GDM1 (cell line): ENCODE data around the gene SLC16A4.
"Not testable (repeated sequence)": the region's sequence is repeated elsewhere in the genome, so short reads cannot be mapped to it uniquely, and the experiment has no call there.

Experiments used
- DNase-seq: peaks from one replicate; lab custom pipeline; 2025; lab: John Stamatoyannopoulos, UW

SLC16A4 gene

GRCh38 chr1:110390692-110391245 is at the start of gene SLC16A4:
Gene SLC16A4 (minus strand): TSS chr1:110391026. CDS start chr1:110389323, 1,703 bp downstream.
- DNase-seq = no peak

GRCh38 chr1:110439873-110440272 is 49.0 kb upstream of the SLC16A4 start:
- DNase-seq = not testable (repeated sequence)

GRCh38 chr1:110438893-110439292 is 48.1 kb upstream of the SLC16A4 start:
- no peak for DNase-seq

GRCh38 chr1:110437645-110438299 is 46.9 kb upstream of the SLC16A4 start:
- DNase-seq = not testable (repeated sequence)

- DNase-seq = no peak
These were observed 45.8 kb upstream of the SLC16A4 start for GRCh38 chr1:110436635-110437034.

GRCh38 chr1:110434946-110435345 is 44.1 kb upstream of the SLC16A4 start:
- DNase-seq = no peak

- no peak for DNase-seq
These were observed 43.0 kb upstream of the SLC16A4 start for GRCh38 chr1:110433803-110434202.

- no peak for DNase-seq
These were observed 42.4 kb upstream of the SLC16A4 start for GRCh38 chr1:110433213-110433612.

- DNase-seq = no peak
These were observed 40.1 kb upstream of the SLC16A4 start for GRCh38 chr1:110430901-110431300.

- no peak for DNase-seq
These were observed 39.5 kb upstream of the SLC16A4 start for GRCh38 chr1:110430366-110430765.

GRCh38 chr1:110428946-110429345 is 38.1 kb upstream of the SLC16A4 start:
- no peak for DNase-seq

GRCh38 chr1:110426854-110427253 is 36.0 kb upstream of the SLC16A4 start:
- peak; percentile 63 for DNase-seq

GRCh38 chr1:110425612-110426152 is 34.9 kb upstream of the SLC16A4 start:
- DNase-seq = no peak

GRCh38 chr1:110424699-110425611 is 34.1 kb upstream of the SLC16A4 start:
- DNase-seq = no peak

GRCh38 chr1:110420874-110421793 is 30.3 kb upstream of the SLC16A4 start:
- no peak for DNase-seq

GRCh38 chr1:110420023-110420662 is 29.3 kb upstream of the SLC16A4 start:
- no peak for DNase-seq

- no peak for DNase-seq
These were observed 27.9 kb upstream of the SLC16A4 start for GRCh38 chr1:110418729-110419128.

- not testable (repeated sequence) for DNase-seq
These were observed 22.2 kb upstream of the SLC16A4 start for GRCh38 chr1:110413045-110413444.

- peak; percentile 31 for DNase-seq
These were observed 21.8 kb upstream of the SLC16A4 start for GRCh38 chr1:110412576-110412975.

GRCh38 chr1:110411173-110411735 is 20.4 kb upstream of the SLC16A4 start:
- DNase-seq = no peak

GRCh38 chr1:110409316-110409715 is 18.5 kb upstream of the SLC16A4 start:
- DNase-seq = no peak
